Measurements from ENCODE around the gene KCNJ2.

Gene KCNJ2

DNA sequence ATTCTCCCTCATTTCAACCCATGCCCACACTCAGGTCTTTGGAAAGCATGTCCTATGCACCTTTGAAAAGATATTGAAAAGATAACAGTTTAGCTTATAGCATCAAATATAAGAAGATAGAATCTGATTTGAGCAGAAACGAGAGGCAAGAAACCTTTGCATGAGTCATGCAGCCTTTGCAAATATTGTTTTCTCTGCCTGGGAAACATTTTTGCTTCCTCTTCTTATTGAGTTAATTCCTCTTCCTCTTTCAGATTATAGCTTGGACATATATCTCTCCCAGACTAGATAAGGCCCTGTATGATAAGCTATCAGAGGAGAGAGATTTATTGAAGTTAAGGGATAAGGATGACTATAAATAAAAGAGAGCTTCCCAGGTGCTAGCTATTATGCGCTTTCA is 46.1 kb upstream of the KCNJ2 start:
- peak overlapping the region; percentile 28 for H3K27ac ChIP-seq
- no peak overlapping the region for H3K4me3 ChIP-seq (ENCODE audit: low read depth in 1 of 2, low read length in 1 of 2)
- H3K9me3 ChIP-seq: no peaks in the 10 kb centered on the region
- peaks cover 5 to 6% of the 10 kb centered on the region in 2 experiments for H3K4me1 ChIP-seq (ENCODE audit: control insufficient read depth in 1 of 2, insufficient read depth in 1 of 2, low read depth in 1 of 2, low read length in 1 of 2)
- no peaks in the 10 kb centered on the region for H3K27me3 ChIP-seq
- TF ChIP-seq, protein P1, sequence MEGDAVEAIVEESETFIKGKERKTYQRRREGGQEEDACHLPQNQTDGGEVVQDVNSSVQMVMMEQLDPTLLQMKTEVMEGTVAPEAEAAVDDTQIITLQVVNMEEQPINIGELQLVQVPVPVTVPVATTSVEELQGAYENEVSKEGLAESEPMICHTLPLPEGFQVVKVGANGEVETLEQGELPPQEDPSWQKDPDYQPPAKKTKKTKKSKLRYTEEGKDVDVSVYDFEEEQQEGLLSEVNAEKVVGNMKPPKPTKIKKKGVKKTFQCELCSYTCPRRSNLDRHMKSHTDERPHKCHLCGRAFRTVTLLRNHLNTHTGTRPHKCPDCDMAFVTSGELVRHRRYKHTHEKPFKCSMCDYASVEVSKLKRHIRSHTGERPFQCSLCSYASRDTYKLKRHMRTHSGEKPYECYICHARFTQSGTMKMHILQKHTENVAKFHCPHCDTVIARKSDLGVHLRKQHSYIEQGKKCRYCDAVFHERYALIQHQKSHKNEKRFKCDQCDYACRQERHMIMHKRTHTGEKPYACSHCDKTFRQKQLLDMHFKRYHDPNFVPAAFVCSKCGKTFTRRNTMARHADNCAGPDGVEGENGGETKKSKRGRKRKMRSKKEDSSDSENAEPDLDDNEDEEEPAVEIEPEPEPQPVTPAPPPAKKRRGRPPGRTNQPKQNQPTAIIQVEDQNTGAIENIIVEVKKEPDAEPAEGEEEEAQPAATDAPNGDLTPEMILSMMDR (IDR thresholded peaks at IDR 0.05): no peak
- no peaks in the 10 kb centered on the region for H3K36me3 ChIP-seq

- no peak overlapping the region for H3K27ac ChIP-seq
- no peaks in the 10 kb centered on the region for H3K9me3 ChIP-seq
- no peak overlapping the region for H3K4me3 ChIP-seq (ENCODE audit: low read depth in 1 of 2, low read length in 1 of 2)
- TF ChIP-seq, protein P1 (IDR thresholded peaks at IDR 0.05): no peak
- H3K4me1 ChIP-seq (ENCODE audit: control insufficient read depth in 1 of 2, insufficient read depth in 1 of 2, low read depth in 1 of 2, low read length in 1 of 2): peaks cover 5 to 6% of the 10 kb centered on the region in 2 experiments
- H3K36me3 ChIP-seq: no peaks in the 10 kb centered on the region
- no peaks in the 10 kb centered on the region for H3K27me3 ChIP-seq
Measured at GRCh38 chr17:70124723-70125122, 44.6 kb upstream of the KCNJ2 start.

DNA sequence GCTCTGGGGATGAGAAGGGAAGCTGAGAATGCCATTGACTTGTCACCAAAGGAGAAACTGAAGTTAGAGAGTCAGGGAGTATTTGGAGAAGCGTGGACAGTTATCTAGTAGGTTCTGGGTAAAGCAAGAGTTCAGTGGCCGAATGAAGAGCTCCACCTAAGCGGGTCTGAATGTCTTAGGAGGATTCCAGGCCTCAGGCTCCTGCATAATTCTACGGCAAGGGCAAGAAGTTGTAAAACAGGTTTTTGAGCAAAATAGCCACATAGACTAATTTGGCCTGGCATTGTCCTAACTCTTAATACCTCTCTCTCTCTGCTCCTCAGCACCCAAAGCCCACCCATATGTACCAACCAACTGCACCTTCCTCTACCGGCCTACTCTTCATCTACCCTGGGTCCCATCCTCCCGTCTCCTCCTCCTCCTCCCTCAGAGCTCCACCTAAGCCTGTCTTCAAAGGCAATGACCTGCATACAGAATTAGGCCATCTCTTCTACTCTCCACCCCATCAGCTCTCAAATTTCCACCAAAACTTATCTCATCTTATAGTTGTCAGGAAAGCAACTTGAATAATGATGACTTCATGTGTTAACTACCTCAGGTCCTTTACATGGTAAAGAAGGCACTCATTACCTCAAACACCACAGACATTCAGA is 42.0 kb upstream of the KCNJ2 start:
- TF ChIP-seq, protein P1 (IDR thresholded peaks at IDR 0.05): no peak
- no peaks in the 10 kb centered on the region for H3K9me3 ChIP-seq
- H3K27ac ChIP-seq: no peak overlapping the region
- no peaks in the 10 kb centered on the region for H3K36me3 ChIP-seq
- H3K4me3 ChIP-seq (ENCODE audit: low read depth in 1 of 2, low read length in 1 of 2): no peak overlapping the region
- peaks cover 0 to 5% of the 10 kb centered on the region in 2 experiments for H3K4me1 ChIP-seq (ENCODE audit: control insufficient read depth in 1 of 2, insufficient read depth in 1 of 2, low read depth in 1 of 2, low read length in 1 of 2)
- H3K27me3 ChIP-seq: no peaks in the 10 kb centered on the region

GRCh38 chr17:70128727-70129238 is 40.5 kb upstream of the KCNJ2 start:
- TF ChIP-seq, protein P1 (IDR thresholded peaks at IDR 0.05): no peak
- H3K27me3 ChIP-seq: no peaks in the 10 kb centered on the region
- H3K36me3 ChIP-seq: no peaks in the 10 kb centered on the region
- no peaks in the 10 kb centered on the region for H3K9me3 ChIP-seq
- no peaks in the 10 kb centered on the region for H3K4me1 ChIP-seq (ENCODE audit: control insufficient read depth in 1 of 2, insufficient read depth in 1 of 2, low read depth in 1 of 2, low read length in 1 of 2)
- H3K27ac ChIP-seq: no peak overlapping the region
- H3K4me3 ChIP-seq (ENCODE audit: low read depth in 1 of 2, low read length in 1 of 2): no peak overlapping the region

DNA sequence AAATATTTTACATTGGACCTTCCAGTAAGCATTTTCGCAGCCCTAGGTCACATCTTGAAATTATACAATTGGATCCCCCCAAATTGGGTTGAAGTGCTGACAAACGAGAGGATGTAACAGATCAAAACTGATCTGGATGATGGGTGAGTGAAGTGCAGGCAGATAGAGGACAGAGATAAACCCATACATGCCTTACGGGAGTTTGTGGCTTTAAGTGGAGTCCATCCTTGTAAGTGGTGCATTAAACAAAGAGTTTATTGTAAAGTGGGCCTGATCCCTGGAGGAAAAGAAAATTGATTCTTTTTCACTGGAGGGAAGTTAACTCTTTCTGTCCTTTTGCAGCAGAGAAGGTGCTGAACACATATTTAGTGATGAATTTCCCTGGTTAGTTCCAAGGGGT is 39.0 kb upstream of the KCNJ2 start:
- no peaks in the 10 kb centered on the region for H3K4me1 ChIP-seq (ENCODE audit: control insufficient read depth in 1 of 2, insufficient read depth in 1 of 2, low read depth in 1 of 2, low read length in 1 of 2)
- H3K27me3 ChIP-seq: no peaks in the 10 kb centered on the region
- TF ChIP-seq, protein P1 (IDR thresholded peaks at IDR 0.05): no peak
- no peak overlapping the region for H3K27ac ChIP-seq
- no peak overlapping the region for H3K4me3 ChIP-seq (ENCODE audit: low read depth in 1 of 2, low read length in 1 of 2)
- no peaks in the 10 kb centered on the region for H3K9me3 ChIP-seq
- no peaks in the 10 kb centered on the region for H3K36me3 ChIP-seq
